Body of pancreas (tissue), 4 donors: ENCODE results near the gene IGLL5. TPM values are rescaled to one million over a fixed set of nuclear protein-coding genes. Genes with fewer than 3 reads are reported as not detected.

Experiments
- ATAC-seq: fragments of 150-250 bp; one replicate; pipeline ENCODE4 v1.9.1; 2016
- DNase-seq, 4 donors: peaks; one replicate each; pipeline ENCODE4 v3.0.0-alpha.2; 2019
- H3K27ac ChIP-seq, 4 donors: fragments of 200-600 bp; sonication (generic); 1 replicate in 3 of 4; 2 replicates in 1 of 4; pipeline versions ENCODE4 v1.5.1 to v1.6.1; 2016 to 2019; ENCODE audit warnings: mild to moderate bottlenecking in 1 of 4, mixed read lengths in 1 of 4, moderate library complexity in 1 of 4
- H3K27me3 ChIP-seq, 2 donors: fragments of 200-600 bp; sonication (generic); one replicate each; pipeline ENCODE4 v1.6.0; 2016; ENCODE audit warnings: mild to moderate bottlenecking in 1 of 2
- H3K36me3 ChIP-seq, 2 donors: fragments of 200-600 bp; sonication (generic); replicated peaks in 1 of 2; 2 replicates each; pipeline ENCODE4 v1.5.1; 2016; ENCODE audit warnings: low read depth in 2 of 2; ENCODE audit not compliant: insufficient read depth in 1 of 2
- H3K4me1 ChIP-seq: fragments of 200-600 bp; sonication (generic); one replicate; pipeline ENCODE4 v1.6.0; 2016
- H3K4me3 ChIP-seq, 2 donors: fragments of 200-600 bp; sonication (generic); 1 replicate in 1 of 2; 2 replicates in 1 of 2; pipeline ENCODE4 v1.5.1; 2016 to 2019
- H3K9me3 ChIP-seq, 3 donors: fragments of 200-600 bp; sonication (generic); 1 replicate in 2 of 3; 2 replicates in 1 of 3; pipeline ENCODE4 v1.5.1; 2016
- CTCF ChIP-seq, 7 experiments: fragments of 450-650 bp in 4 of 7; fragments of 200-600 bp in 3 of 7; sonication (generic) in 3 of 7; IDR thresholded peaks; one replicate each; pipeline ENCODE4 v1.5.1; 2016 to 2019; ENCODE audit warnings: antibody characterized with exemption in 7 of 7
- POLR2A ChIP-seq, 3 donors: fragments of 450-650 bp; IDR thresholded peaks; one replicate each; pipeline ENCODE4 v1.6.1; 2016; ENCODE audit warnings: antibody characterized with exemption in 3 of 3, mild to moderate bottlenecking in 2 of 3
- WGBS, 2 donors: methylation state at CpG; one replicate each; pipeline ENCODE4 v1.1.5; 2017; 5-methylcytosine and 5-hydroxymethylcytosine counted together
- intact Hi-C: fragments of 100-400 bp; cut with DNase I; formaldehyde crosslinking; loops from one replicate; pipeline ENCODE4 v1.15.1; 2023
- total RNA-seq, 2 donors: library from RNA; depleted of rRNA; stranded (reverse); fragments of >200 nt; gene quantifications; one replicate each; pipeline ENCODE4 v1.1.0, GENCODE V29; 2016

IGLL5 gene
- total RNA-seq, 2 donors from 2014 or later = 3.4 to 5.3 TPM

GRCh38 chr22:22931557-22932270 is 44.1 kb downstream of the IGLL5 start:
- intact Hi-C loops = no loop called here
- ATAC-seq (no peak), DNase-seq (no peak)
- Histone ChIP-seq H3K27me3 (no peaks in the 10 kb centered on the region), H3K4me3 (no peak overlapping the region), H3K9me3 (no peaks in the 10 kb centered on the region), H3K27ac (no peak overlapping the region), H3K4me1 (no peaks in the 10 kb centered on the region), H3K36me3 (no peaks in the 10 kb centered on the region)
- WGBS, 2 donors = 62 to 63% methylated on average over 13 to 14 of the region's 14 CpGs
- no peak for TF ChIP-seq POLR2A (IDR thresholded peaks at IDR 0.05)
- TF ChIP-seq CTCF (IDR thresholded peaks at IDR 0.05) = no peak

GRCh38 chr22:22932512-22932941 is 44.9 kb downstream of the IGLL5 start:
- Histone ChIP-seq H3K9me3 (no peaks in the 10 kb centered on the region), H3K4me3 (no peak overlapping the region), H3K36me3 (no peaks in the 10 kb centered on the region), H3K4me1 (no peaks in the 10 kb centered on the region), H3K27me3 (no peaks in the 10 kb centered on the region), H3K27ac (no peak overlapping the region)
- TF ChIP-seq CTCF (IDR thresholded peaks at IDR 0.05) (no peak), POLR2A (IDR thresholded peaks at IDR 0.05) (no peak)
- no peak for ATAC-seq
- no peak for DNase-seq
- intact Hi-C loops = no loop called here
- WGBS, 2 donors = 66% methylated on average over 6 of the region's 6 CpGs; no CpG with 5 or more reads in 1 of the 2 donors

- 83 to 85% methylated on average over 6 to 8 of the region's 8 CpGs for WGBS, 2 donors
- H3K27ac ChIP-seq = no peak overlapping the region
- intact Hi-C loops = no loop called here
Observed at GRCh38 chr22:22933100-22933806, 45.6 kb downstream of the IGLL5 start.

GRCh38 chr22:22933807-22934542 is 46.4 kb downstream of the IGLL5 start:
- intact Hi-C loops = no loop called here
- Histone ChIP-seq H3K4me1 (no peaks in the 10 kb centered on the region), H3K27me3 (no peaks in the 10 kb centered on the region), H3K4me3 (no peak overlapping the region), H3K36me3 (no peaks in the 10 kb centered on the region), H3K9me3 (no peaks in the 10 kb centered on the region), H3K27ac (no peak overlapping the region)
- ATAC-seq (no peak), DNase-seq (no peak)
- no peak for TF ChIP-seq CTCF (IDR thresholded peaks at IDR 0.05)
- no peak for TF ChIP-seq POLR2A (IDR thresholded peaks at IDR 0.05)
- WGBS, 2 donors = 75 to 80% methylated on average over 10 of the region's 10 CpGs

More at GRCh38 chr22:22933100-22933806, 45.6 kb downstream of the IGLL5 start:
- no peak overlapping the region for H3K4me3 ChIP-seq
- DNase-seq (no peak), ATAC-seq (no peak)
- no peak for TF ChIP-seq POLR2A (IDR thresholded peaks at IDR 0.05)
- TF ChIP-seq CTCF (IDR thresholded peaks at IDR 0.05) = no peak
- H3K36me3 ChIP-seq = no peaks in the 10 kb centered on the region
- H3K27me3 ChIP-seq = no peaks in the 10 kb centered on the region
- no peaks in the 10 kb centered on the region for H3K4me1 ChIP-seq
- no peaks in the 10 kb centered on the region for H3K9me3 ChIP-seq
